Endothelial cell of hepatic sinusoid (primary cell): ENCODE measurements around the gene C1orf105.

Source experiments
- in situ Hi-C: cut with HindIII; loops from 2 replicates; pipeline ENCODE4 v1.10.0; 2017; ENCODE audit warnings: low sequenced_read_pairs

Gene C1orf105

DNA sequence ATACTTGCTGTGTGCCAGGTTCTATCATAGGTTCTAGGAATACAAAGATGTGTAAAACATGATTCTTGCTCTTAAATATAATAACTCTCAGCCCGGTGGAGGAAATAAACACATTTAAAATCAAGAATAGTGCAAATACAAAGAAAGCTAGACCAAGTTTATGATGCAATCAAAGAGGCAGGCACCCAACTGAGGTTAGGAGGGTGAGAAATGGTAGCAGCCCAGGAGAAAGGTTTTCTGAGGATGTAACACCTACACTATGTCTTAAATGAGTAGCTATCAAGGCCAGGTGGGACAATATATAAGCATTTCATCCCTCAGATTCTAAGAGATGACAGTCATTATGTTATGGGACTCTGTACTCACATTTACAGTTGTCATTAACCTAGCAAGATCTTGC lies 33.1 kb downstream of the C1orf105 start:
- in situ Hi-C loops: loop anchor here (25.0 kb wide), 1 partner anchor 259 kb away; no protein-coding TSS in a partner anchor

DNA sequence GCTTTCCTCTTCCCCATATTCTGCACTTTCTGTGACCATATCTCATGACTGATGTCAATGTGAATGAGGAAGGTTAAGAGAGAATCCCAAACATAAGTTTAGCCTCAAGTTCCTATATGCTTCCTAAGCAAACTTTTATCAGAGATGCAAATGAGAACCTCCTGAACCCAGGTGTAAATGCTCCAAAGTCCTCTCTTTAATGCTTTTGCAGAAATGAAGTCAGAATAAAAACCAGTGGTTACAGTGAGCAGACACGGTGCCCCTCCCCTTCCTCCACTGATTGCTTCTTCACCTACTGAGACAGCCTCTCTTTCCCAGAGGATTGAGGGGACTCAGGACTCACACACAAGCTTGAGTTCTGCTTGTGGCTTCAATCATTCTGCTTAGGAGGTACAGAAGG lies 35.0 kb downstream of the C1orf105 start:
- in situ Hi-C loops: loop anchor here (25.0 kb wide), 1 partner anchor 257 kb away; no protein-coding TSS in a partner anchor

DNA sequence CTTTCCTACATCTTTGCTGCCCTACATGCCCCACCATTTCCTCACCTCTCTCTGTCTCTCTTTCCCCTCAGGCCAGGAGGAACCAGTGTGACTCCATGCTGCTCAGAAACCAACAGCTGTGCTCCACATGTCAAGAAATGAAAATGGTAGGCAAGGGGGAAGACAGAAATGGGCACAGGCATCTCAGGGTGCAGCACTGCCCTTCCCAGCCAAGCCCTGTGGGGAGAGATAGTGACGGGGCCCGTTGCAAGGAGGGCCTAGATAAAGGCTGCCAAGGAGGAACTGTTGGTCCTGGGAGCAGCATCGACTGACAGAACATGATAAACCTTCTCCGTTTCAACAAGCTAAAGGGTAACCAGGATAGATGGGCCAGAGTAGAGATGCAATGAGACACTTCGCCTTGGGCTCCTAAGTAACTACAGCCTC lies 35.9 kb downstream of the C1orf105 start:
- in situ Hi-C loops: loop anchor here (25.0 kb wide), 1 partner anchor 256 kb away; no protein-coding TSS in a partner anchor

DNA sequence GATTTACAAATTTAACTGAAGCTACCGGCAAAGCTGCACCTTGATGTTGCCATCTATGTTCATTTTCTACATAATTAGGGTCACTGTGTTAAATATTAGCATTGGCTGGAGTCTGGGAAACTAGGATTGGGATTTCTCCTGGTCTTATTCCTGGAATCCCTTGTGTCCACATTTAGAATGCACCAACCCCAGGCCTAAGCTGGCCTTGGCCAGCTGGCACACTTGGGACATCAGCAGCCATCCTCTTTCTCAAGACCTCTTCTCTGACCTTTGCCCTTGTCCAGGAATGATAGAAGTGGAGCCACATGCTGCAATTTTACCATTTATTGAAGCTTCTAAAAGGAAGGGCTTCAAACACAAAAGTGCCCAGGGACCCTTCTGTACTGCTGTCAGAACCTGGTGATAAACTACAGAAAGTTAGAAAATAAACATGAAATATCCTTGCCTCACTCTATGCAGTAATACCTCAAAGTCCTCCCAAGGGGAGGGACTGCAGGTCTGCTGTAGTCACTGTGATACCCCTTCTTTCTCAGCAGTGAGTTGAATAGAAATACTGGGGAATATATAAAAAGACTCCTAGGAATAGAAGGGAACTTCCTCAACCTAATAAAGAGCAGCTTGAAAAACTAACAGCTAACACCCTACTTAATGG lies 37.1 kb downstream of the C1orf105 start:
- in situ Hi-C loops: loop anchor here (25.0 kb wide), 1 partner anchor 255 kb away; no protein-coding TSS in a partner anchor

DNA sequence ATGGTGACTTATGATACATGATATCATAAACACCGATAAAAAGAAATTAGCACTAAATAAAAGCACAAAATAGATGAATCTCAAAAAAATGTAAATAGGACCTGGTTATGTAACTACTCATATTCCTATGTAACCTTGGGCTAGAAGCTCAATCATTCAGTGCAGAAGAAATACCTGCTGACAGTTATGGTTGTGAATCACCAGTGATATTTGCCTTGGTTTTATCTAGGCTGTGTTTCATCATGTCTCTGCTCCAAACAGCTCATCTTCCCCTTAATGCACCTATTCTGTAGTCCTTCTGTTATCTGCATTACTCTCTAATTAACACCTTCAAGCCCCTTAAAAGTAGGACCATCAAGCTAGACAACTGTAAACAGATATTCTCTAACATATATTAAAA lies 39.7 kb downstream of the C1orf105 start:
- in situ Hi-C loops: loop anchor here (25.0 kb wide), 1 partner anchor 252 kb away; no protein-coding TSS in a partner anchor

DNA sequence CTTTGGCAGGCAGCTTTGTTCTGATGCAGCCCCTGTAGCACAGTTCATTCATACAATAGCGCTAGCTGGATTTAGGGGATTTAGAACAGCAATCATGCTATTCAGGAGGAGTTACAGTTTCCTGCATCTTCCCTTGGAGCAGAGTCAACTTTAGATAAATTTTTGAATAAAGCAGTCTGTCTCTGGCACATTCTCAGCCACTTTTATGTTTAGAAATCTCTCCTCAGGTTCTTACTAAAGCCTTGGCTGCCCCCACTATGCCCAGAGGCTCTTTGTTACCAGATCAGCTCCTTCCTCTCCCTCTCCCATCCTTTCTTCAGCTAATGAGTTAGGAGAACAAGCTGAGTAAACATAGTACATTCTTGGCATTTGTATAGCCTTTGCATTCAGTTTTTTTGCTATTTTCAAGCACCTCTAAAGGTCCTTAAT lies 40.4 kb downstream of the C1orf105 start:
- in situ Hi-C loops: loop anchor here (25.0 kb wide), 1 partner anchor 251 kb away; no protein-coding TSS in a partner anchor

DNA sequence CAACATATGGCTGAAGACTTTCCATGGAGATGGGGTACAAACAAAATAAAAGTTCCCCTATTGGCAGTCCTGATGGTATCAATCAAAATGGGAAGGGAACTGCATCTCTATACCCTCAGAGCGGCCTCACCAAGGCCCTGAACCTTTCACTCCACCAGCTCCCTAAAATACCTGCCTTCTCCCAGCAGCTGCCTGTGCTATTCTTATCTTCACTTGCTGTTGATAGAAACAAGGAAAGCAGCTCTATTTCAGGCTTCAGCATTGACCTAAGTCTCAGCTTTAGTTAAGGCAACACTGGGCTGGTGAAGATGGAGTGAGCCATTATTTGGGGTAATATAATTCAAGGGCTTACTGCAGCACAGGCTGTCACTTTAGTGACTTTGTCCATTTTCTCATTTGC lies 45.1 kb downstream of the C1orf105 start:
- in situ Hi-C loops: loop anchor here (25.0 kb wide), 1 partner anchor 247 kb away; no protein-coding TSS in a partner anchor

DNA sequence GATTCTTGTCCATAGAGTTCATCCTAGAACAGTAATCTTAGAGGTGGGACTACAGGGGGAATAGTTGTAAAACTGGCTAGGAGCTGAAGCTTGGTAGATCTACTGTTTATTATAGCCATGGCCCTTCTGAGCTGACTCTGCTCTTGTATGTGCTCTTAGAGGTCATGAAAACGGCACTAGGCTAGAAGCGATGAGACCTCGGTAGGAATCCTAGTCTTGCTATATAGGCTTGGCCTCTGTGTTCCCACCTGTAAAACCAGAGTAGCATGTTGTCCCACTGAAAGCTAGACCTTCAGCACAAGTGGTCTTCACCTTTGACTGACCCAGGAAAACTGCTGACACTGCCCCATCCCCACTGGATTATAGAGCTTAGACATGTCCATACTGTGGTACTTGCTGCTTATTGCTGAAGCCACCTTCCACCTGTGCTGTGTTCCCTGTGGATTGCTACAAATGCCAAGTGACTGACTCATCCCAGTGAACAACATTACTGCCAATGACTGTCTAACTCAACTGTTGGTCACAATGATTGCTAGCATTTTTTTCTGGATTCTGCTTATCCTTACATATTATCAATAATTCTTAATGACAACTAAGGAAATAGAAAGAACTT lies 46.4 kb downstream of the C1orf105 start:
- in situ Hi-C loops: loop anchor here (25.0 kb wide), 1 partner anchor 245 kb away; no protein-coding TSS in a partner anchor

DNA sequence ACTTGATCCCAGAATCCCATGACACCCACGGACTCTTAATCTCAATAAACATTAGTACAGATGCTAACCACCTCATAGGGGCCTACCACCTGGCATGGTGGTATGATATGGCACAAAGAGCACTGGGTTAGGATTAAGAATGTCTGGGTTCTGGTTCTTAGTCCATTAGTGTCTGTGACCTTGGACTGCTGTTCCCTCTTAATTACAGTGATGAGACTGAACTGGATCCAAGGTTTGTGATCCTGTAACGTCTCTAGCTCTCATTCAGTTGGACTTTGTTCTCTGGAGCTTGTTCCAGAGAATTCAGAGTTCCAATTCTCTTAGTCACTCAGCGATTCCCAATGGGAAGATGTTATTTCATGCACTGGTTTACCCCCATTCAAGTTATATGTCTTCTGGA lies 47.0 kb downstream of the C1orf105 start:
- in situ Hi-C loops: loop anchor here (25.0 kb wide), 1 partner anchor 245 kb away; no protein-coding TSS in a partner anchor

DNA sequence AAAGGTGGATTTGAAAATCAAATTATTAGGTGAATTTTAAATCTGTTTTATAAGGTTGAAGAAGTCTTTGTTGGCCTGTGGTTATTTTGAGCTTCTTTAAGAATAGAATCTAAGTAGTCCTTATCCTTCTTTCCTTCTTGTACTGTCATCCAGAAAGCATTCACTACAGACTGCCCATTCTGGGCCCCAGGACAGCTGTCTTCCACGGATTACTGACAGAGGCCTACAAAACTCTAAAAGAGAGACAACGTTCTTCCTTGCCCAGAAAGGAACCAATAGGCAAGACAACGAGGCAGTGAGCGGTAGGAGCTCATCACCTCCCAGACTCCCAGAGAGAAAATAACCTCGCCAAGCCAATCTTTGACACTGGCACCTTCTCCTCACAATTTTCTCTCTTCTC lies 47.8 kb downstream of the C1orf105 start:
- in situ Hi-C loops: loop anchor here (25.0 kb wide), 1 partner anchor 244 kb away; no protein-coding TSS in a partner anchor

DNA sequence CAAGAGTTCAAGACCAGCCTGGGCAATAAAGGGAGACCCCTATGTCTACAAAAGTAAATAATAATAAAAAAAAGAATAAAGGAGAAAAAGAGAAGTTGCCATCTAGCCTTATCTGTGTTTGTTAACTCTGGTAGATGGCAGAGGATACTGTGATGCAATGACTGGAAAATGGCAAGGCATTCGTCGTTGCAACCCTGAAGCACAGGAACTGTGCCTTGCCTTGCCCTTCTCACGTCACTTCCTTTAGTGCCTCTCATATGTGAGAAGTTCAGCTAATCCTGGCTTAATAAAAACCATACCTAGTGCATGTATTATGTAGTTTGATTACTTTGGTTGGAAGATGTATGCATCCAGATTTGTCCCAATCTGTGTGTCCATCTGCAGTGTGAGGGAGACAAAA lies 49.2 kb downstream of the C1orf105 start:
- in situ Hi-C loops: loop anchor here (25.0 kb wide), 1 partner anchor 243 kb away; no protein-coding TSS in a partner anchor

DNA sequence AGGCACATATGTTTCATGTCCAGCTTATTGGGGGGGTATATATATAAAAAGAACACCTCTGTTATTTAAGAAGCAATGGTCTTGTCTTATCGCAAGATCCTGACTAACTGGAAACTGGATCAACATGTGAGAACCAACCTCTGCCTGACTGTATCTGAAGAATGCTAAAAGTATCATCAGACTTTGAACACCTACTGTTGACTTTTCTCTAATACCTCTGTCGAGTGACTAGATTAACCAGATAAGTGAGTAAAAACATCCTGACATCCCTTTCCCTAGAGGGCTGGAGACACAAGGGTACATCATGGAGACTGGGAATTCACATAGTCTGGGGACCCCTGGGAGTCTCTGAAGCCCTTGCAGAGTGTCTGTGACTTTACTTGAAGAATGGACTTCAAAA lies 49.7 kb downstream of the C1orf105 start:
- in situ Hi-C loops: loop anchor here (25.0 kb wide), 1 partner anchor 242 kb away; no protein-coding TSS in a partner anchor

DNA sequence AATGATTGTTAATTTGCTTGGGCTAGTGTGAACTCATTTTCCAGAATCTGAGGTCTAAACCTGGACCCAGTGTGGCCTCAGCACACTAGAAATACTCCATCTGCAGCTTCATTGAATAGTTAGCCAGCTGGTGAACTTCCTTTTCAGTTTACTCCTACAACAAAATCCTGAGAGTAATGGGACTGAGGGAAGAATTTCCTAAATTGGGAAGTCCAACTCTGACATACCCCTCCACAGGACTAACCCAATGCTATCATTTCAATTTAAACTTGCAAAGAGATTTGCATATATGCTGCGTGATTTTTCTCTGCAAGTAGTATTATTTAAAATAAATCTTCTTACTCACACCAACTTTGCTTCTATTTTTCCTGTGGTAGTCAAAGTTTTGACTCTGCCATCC lies 51.2 kb downstream of the C1orf105 start:
- in situ Hi-C loops: loop anchor here (25.0 kb wide), 1 partner anchor 241 kb away; no protein-coding TSS in a partner anchor

DNA sequence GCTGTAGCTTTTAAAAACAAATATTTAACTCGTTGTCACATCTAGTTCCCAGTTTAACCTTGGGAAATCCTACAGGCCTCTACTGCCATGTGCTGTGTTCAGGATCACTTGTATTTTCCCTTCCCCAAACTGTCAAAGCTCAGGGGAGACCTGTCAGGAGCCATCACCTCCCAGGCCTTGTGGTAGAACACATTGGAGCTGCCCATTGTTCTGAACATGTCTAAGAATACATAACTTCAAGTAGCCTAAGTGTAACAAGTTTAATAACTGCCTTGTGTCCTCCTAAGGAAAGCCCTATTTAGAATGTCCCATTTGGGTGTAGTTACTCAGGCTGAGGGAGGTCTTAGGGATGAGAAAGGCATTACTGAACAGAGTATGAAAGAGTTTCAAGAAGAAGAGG lies 52.0 kb downstream of the C1orf105 start:
- in situ Hi-C loops: loop anchor here (25.0 kb wide), 1 partner anchor 240 kb away; no protein-coding TSS in a partner anchor

DNA sequence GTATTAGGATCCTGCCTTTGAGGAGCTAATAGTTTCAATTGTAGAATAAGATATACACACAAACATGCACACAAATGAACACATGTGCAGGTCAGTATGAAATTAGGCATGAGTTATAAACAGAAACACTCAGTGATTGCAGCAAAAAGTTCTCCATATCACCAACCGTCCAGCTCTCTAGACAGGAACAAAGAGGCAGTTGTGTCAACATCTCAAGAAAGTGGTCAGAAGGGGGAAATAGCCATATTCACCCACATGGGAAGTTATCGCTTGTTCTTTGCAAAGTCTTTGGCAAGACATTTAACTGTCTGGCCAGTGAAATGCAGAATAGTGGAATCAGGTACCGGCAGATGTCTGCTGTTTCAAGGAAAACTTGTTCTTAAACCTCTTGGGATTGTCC lies 52.8 kb downstream of the C1orf105 start:
- in situ Hi-C loops: loop anchor here (25.0 kb wide), 1 partner anchor 239 kb away; no protein-coding TSS in a partner anchor

DNA sequence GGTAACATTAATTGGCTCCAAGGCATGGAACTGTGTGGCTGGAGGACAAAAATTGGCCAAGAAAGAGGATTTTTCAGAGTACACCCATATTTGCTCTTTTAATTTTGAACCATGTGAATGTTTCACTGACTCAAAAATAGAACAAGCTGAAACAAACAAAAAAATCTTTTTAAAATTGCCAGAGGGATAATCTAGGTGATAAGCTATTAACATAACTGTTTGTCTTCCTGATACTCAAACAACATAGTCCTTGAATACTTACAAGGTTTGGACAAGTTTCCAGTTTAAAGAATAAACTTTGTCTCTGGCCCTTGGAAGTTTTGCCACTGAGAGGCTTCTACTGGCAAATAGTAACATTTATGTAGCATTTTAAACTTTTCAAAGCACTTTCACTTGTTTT lies 53.4 kb downstream of the C1orf105 start:
- in situ Hi-C loops: loop anchor here (25.0 kb wide), 1 partner anchor 238 kb away; no protein-coding TSS in a partner anchor

DNA sequence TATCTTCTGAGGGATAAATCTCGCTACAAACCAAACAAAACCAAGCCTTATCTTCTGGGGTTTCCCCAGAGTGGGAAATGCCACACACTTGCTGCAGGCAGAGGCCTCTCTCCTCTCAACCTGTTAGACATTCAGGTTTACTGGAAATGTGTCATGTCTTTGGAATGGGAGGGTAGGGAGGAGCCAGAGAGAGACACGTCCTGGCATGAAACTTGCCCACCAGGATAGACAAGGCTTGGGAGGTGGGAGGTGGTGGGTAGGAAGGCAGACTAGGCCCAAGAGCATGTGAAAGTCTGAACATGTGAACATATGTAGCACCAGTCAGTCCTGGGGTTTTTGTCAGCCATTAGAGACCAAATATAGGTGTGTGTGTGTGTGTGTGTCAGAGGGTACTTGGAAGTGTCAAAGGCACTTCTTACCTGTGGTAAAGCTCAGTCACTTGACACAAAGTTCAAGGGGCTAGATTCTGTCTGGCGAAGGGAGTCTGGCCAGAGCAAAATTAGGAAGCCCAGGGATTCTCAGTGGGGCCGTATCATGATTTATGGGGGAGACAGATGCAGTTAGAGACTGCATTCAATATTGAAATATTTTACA lies 55.8 kb downstream of the C1orf105 start:
- in situ Hi-C loops: no loop called here

DNA sequence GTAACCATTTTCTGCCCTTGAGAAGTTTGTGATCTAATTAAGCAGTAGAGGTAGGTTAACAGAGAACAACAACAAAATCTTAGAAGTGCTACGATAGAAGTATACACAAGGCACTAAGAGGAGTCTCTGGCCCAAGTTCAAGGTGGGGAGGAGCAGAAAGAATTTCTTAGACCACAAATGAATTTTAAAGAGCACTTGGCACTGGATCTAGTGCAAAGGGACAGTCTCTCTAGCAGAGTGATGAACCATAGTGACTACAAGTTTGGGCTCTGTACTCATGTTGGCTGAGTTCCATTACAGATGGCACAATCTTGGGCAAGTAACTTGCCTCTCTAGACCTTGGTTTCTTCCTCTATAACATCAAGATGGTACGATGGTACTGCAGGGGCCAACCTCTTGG lies 56.7 kb downstream of the C1orf105 start:
- in situ Hi-C loops: no loop called here

DNA sequence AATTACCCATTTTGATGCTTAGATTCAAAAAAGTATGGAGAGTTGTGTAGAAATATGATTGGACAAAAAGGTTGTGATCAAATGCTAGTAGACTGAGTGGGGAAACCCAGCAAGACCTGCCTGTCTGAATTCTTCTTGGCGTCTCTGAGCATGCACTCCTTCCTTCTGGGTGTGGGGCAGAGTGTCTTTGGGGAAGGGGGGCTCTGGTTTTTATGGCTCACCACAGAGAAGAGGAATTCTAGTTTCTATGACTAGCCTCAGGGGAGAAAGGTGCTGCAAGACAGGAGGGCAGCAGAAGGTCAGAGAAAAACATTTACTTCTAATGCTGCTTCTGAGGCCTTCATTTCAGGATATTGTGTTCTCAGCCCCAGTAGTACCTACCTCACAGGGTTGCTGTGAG lies 57.3 kb downstream of the C1orf105 start:
- in situ Hi-C loops: no loop called here

DNA sequence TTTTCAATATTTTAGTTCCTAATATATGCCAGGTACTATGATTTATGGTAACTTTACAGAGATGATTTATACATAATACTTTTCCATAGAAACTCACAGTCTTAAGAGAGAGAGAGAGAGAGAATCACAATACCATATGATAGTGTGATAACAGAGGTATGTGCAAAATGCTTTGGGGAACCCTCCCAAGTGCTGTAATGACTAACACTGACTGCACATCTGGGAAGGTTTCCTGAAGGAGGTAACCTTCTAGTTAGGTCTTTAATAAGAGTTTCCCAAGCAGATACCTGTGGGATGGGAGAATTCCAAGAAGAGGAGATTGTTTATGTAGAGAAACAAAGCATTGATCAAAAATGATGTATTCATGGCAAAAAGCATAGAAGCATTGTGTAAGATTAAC lies 58.0 kb downstream of the C1orf105 start:
- in situ Hi-C loops: no loop called here

DNA sequence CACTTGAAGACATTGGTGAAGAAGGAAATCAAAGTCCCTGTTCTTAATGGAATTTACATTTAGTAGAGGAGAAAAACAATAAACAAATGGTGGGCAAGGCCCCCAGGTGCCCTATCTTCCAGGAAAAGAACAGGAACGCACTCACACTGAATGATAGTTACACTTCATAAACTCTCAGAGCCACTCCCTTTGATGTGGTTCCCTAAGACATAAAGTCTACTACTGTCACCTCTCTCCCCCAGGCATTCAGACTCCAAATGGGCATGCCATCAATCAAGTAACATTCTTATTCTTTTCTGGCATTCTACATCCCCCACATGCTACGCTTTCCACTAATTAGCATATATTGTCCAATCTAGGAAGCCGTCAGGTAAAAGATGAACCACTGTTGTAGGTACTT lies 59.9 kb downstream of the C1orf105 start:
- in situ Hi-C loops: no loop called here
